Right atrium auricular region (tissue), 2 donors: Measurements from ENCODE around the gene ZNF683. TPM values are rescaled to one million over a fixed set of nuclear protein-coding genes. Genes with fewer than 3 reads are reported as not detected.

Source experiments
- DNase-seq: peaks from one replicate; pipeline ENCODE4 v3.0.0-alpha.2; 2019; ENCODE audit warnings: low spot score
- H3K27ac ChIP-seq, 2 donors: fragments of 200-600 bp; sonication (generic); 1 replicate in 1 of 2; 2 replicates in 1 of 2; pipeline ENCODE4 v1.5.1; 2016 to 2019
- H3K27me3 ChIP-seq, 2 donors: fragments of 200-600 bp; sonication (generic); one replicate each; pipeline versions ENCODE4 v1.5.1 to v1.6.0; 2017 to 2019
- H3K36me3 ChIP-seq: fragments of 200-600 bp; sonication (generic); one replicate; pipeline ENCODE4 v1.5.1; 2016
- H3K4me1 ChIP-seq, 2 donors: fragments of 200-600 bp; sonication (generic); one replicate each; pipeline versions ENCODE4 v1.5.1 to v1.6.0; 2017 to 2019
- H3K4me3 ChIP-seq, 2 donors: fragments of 200-600 bp; sonication (generic); 1 replicate in 1 of 2; 2 replicates in 1 of 2; pipeline ENCODE4 v1.5.1; 2017 to 2019; ENCODE audit warnings: mild to moderate bottlenecking in 1 of 2, moderate library complexity in 1 of 2
- H3K9me3 ChIP-seq, 2 donors: fragments of 200-600 bp; sonication (generic); one replicate each; pipeline ENCODE4 v1.5.1; 2019
- CTCF ChIP-seq, 2 donors: fragments of 200-600 bp; sonication (generic); IDR thresholded peaks; one replicate each; pipeline ENCODE4 v1.5.1; 2019; ENCODE audit warnings: antibody characterized with exemption in 2 of 2
- total RNA-seq, 2 donors: library from RNA; depleted of rRNA; stranded (reverse); fragments of >200 nt; gene quantifications; one replicate each; pipeline ENCODE4 v1.1.0, GENCODE V29; 2016

The ZNF683 gene
- total RNA-seq, 2 donors from 2014 or later, result not detected

GRCh38 chr1:26344147-26344920 lies 28.2 kb downstream of the ZNF683 start:
- H3K27me3 ChIP-seq, result no peaks in the 10 kb centered on the region
- H3K9me3 ChIP-seq, result no peaks in the 10 kb centered on the region
- no peak for DNase-seq
- no peak overlapping the region for H3K27ac ChIP-seq
- no peak overlapping the region for H3K4me3 ChIP-seq
- no peaks in the 10 kb centered on the region for H3K36me3 ChIP-seq
- no peaks in the 10 kb centered on the region for H3K4me1 ChIP-seq
- no peak for TF ChIP-seq CTCF (IDR thresholded peaks at IDR 0.05)

- TF ChIP-seq CTCF (IDR thresholded peaks at IDR 0.05), result no peak
Observed at GRCh38 chr1:26340047-26340481, 32.5 kb downstream of the ZNF683 start.

GRCh38 chr1:26338670-26339069 lies 33.9 kb downstream of the ZNF683 start:
- no peaks in the 10 kb centered on the region for H3K27me3 ChIP-seq
- no peaks in the 10 kb centered on the region for H3K36me3 ChIP-seq
- peaks cover 0 to 16% of the 10 kb centered on the region in 2 donors for H3K4me1 ChIP-seq
- H3K9me3 ChIP-seq, result no peaks in the 10 kb centered on the region
- H3K4me3 ChIP-seq, result no peak overlapping the region
- H3K27ac ChIP-seq, result no peak overlapping the region
- no peak for DNase-seq
- TF ChIP-seq CTCF (IDR thresholded peaks at IDR 0.05), result no peak

More at GRCh38 chr1:26340047-26340481, 32.5 kb downstream of the ZNF683 start:
- no peaks in the 10 kb centered on the region for H3K36me3 ChIP-seq
- no peaks in the 10 kb centered on the region for H3K27me3 ChIP-seq
- no peak overlapping the region for H3K4me3 ChIP-seq
- H3K4me1 ChIP-seq, result peaks cover 0 to 16% of the 10 kb centered on the region in 2 donors
- H3K9me3 ChIP-seq, result no peaks in the 10 kb centered on the region
- DNase-seq, result no peak
- H3K27ac ChIP-seq, result no peak overlapping the region

- Histone ChIP-seq H3K4me3 (no peak overlapping the region), H3K9me3 (no peaks in the 10 kb centered on the region), H3K27ac (no peak overlapping the region), H3K36me3 (no peaks in the 10 kb centered on the region), H3K27me3 (no peaks in the 10 kb centered on the region), H3K4me1 (peaks cover 0 to 16% of the 10 kb centered on the region in 2 donors)
- no peak for DNase-seq
- no peak for TF ChIP-seq CTCF (IDR thresholded peaks at IDR 0.05)
Observed at GRCh38 chr1:26337625-26338024, 34.9 kb downstream of the ZNF683 start.

GRCh38 chr1:26337206-26337535 lies 35.4 kb downstream of the ZNF683 start:
- Histone ChIP-seq H3K4me1 (peaks cover 0 to 16% of the 10 kb centered on the region in 2 donors), H3K36me3 (no peaks in the 10 kb centered on the region), H3K9me3 (no peaks in the 10 kb centered on the region), H3K4me3 (no peak overlapping the region), H3K27ac (no peak overlapping the region), H3K27me3 (no peaks in the 10 kb centered on the region)
- TF ChIP-seq CTCF (IDR thresholded peaks at IDR 0.05), result no peak
- DNase-seq, result no peak
